DOHH2 (cell line): ENCODE data around the gene FAM174C.

ENCODE experiments used
- EZH2phosphoT487 ChIP-seq: fragments of 200-600 bp; sonication (generic); IDR thresholded peaks from 2 replicates; pipeline ENCODE4 v1.6.1; 2017; ENCODE audit warnings: borderline replicate concordance, mild to moderate bottlenecking, antibody characterized with exemption, low read length, moderate library complexity, mixed read lengths
- TF ChIP-seq, protein P1 (sequence below): fragments of 200-600 bp; sonication (generic); IDR thresholded peaks from one replicate; pipeline ENCODE4 v1.5.1; 2014; ENCODE audit warnings: antibody characterized with exemption, mild to moderate bottlenecking, low read depth, low read length; ENCODE audit not compliant: poor library complexity, severe bottlenecking

GRCh38 chr19:1237754-1238368, 37.5 kb upstream of the FAM174C start, which contains the start of gene CBARP:
- TF ChIP-seq, protein P1, sequence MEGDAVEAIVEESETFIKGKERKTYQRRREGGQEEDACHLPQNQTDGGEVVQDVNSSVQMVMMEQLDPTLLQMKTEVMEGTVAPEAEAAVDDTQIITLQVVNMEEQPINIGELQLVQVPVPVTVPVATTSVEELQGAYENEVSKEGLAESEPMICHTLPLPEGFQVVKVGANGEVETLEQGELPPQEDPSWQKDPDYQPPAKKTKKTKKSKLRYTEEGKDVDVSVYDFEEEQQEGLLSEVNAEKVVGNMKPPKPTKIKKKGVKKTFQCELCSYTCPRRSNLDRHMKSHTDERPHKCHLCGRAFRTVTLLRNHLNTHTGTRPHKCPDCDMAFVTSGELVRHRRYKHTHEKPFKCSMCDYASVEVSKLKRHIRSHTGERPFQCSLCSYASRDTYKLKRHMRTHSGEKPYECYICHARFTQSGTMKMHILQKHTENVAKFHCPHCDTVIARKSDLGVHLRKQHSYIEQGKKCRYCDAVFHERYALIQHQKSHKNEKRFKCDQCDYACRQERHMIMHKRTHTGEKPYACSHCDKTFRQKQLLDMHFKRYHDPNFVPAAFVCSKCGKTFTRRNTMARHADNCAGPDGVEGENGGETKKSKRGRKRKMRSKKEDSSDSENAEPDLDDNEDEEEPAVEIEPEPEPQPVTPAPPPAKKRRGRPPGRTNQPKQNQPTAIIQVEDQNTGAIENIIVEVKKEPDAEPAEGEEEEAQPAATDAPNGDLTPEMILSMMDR, result no peak
- TF ChIP-seq EZH2phosphoT487, result no peak
